Trophoblast cell (in vitro differentiated cells and primary cell): ENCODE measurements around the gene RCAN2.

Source experiments
- DNase-seq, 2 donors: peaks; one replicate each; pipeline ENCODE4 v3.0.0-alpha.2; 2016
- H2AFZ ChIP-seq: 2 replicates; pipeline ENCODE4 v1.6.1; 2013; ENCODE audit warnings: low read length, moderate library complexity, mild to moderate bottlenecking; ENCODE audit not compliant: insufficient read depth, poor library complexity
- H2AK5ac ChIP-seq: 2 replicates; pipeline ENCODE4 v1.6.1; 2013; ENCODE audit warnings: mild to moderate bottlenecking, low read length
- H2BK120ac ChIP-seq: 2 replicates; pipeline ENCODE4 v1.6.1; 2013; ENCODE audit warnings: low read length, mild to moderate bottlenecking, moderate library complexity; ENCODE audit not compliant: insufficient read depth, poor library complexity
- H2BK12ac ChIP-seq: 2 replicates; pipeline ENCODE4 v1.6.1; 2013; ENCODE audit warnings: mild to moderate bottlenecking, low read length, moderate library complexity
- H2BK5ac ChIP-seq: 2 replicates; pipeline ENCODE4 v1.6.1; 2013; ENCODE audit warnings: low read length, low read depth, moderate library complexity, mild to moderate bottlenecking; ENCODE audit not compliant: poor library complexity
- H3K14ac ChIP-seq: 2 replicates; pipeline ENCODE4 v1.6.1; 2013; ENCODE audit warnings: mild to moderate bottlenecking, low read length
- H3K18ac ChIP-seq: 2 replicates; pipeline ENCODE4 v1.6.1; 2013; ENCODE audit warnings: mild to moderate bottlenecking, low read length
- H3K23ac ChIP-seq: 2 replicates; pipeline ENCODE4 v1.6.1; 2013; ENCODE audit warnings: low read length
- H3K27ac ChIP-seq: 2 replicates; pipeline ENCODE4 v1.5.1; 2013; ENCODE audit warnings: low read depth, mild to moderate bottlenecking, inconsistent platforms, low read length, moderate library complexity
- H3K27me3 ChIP-seq: 2 replicates; pipeline ENCODE4 v1.6.1; 2013; ENCODE audit warnings: inconsistent platforms, mild to moderate bottlenecking, low read length, moderate library complexity; ENCODE audit not compliant: insufficient read depth
- H3K36me3 ChIP-seq, 2 experiments: 1 replicate in 1 of 2; 2 replicates in 1 of 2; pipeline ENCODE4 v1.6.1; 2013; ENCODE audit warnings: low read length in 2 of 2, mild to moderate bottlenecking in 2 of 2, moderate library complexity in 1 of 2; ENCODE audit not compliant: insufficient read depth in 2 of 2, control insufficient read depth in 1 of 2
- H3K4ac ChIP-seq: 2 replicates; pipeline ENCODE4 v1.6.1; 2013; ENCODE audit warnings: low read depth, mild to moderate bottlenecking, low read length, moderate library complexity
- H3K4me1 ChIP-seq, 2 experiments: 1 replicate in 1 of 2; 2 replicates in 1 of 2; pipeline ENCODE4 v1.6.1; 2013; ENCODE audit warnings: low read length in 2 of 2, mild to moderate bottlenecking in 2 of 2, moderate library complexity in 1 of 2; ENCODE audit not compliant: insufficient read depth in 2 of 2, control insufficient read depth in 1 of 2
- H3K4me2 ChIP-seq: 2 replicates; pipeline ENCODE4 v1.6.1; 2013; ENCODE audit warnings: inconsistent platforms, mild to moderate bottlenecking, low read length, moderate library complexity
- H3K4me3 ChIP-seq: 2 replicates; pipeline ENCODE4 v1.5.1; 2013; ENCODE audit warnings: mild to moderate bottlenecking, low read depth, low read length, inconsistent platforms
- H3K79me1 ChIP-seq: one replicate; pipeline ENCODE4 v1.6.1; 2013; ENCODE audit warnings: low read length
- H3K79me2 ChIP-seq: 2 replicates; pipeline ENCODE4 v1.6.1; 2013; ENCODE audit warnings: low read length, mild to moderate bottlenecking; ENCODE audit not compliant: control insufficient read depth, insufficient read depth, poor library complexity
- H3K9ac ChIP-seq: 2 replicates; pipeline ENCODE4 v1.6.1; 2013; ENCODE audit warnings: mild to moderate bottlenecking, low read length
- H3K9me3 ChIP-seq: 2 replicates; pipeline ENCODE4 v1.6.1; 2013; ENCODE audit warnings: low read depth, mild to moderate bottlenecking, control low read depth, inconsistent platforms, low read length; ENCODE audit not compliant: insufficient read depth
- H4K12ac ChIP-seq: 2 replicates; pipeline ENCODE4 v1.6.1; 2013; ENCODE audit warnings: low read depth, mild to moderate bottlenecking, low read length, moderate library complexity
- H4K8ac ChIP-seq: 2 replicates; pipeline ENCODE4 v1.6.1; 2013; ENCODE audit warnings: low read depth, mild to moderate bottlenecking, low read length, moderate library complexity
- H4K91ac ChIP-seq: one replicate; pipeline ENCODE4 v1.6.1; 2013; ENCODE audit warnings: low read depth, mild to moderate bottlenecking, low read length, moderate library complexity
- WGBS: extraction: QIAGEN DNeasy Blood & Tissue Kit; methylation state at CpG from one replicate; pipeline ENCODE4 v1.1.7; 2013; ENCODE audit warnings: missing lambda C conversion rate; ENCODE audit not compliant: insufficient read length, insufficient coverage; ENCODE audit errors: extremely low coverage; 5-methylcytosine and 5-hydroxymethylcytosine counted together

The RCAN2 gene

GRCh38 chr6:46184114-46184513 lies 307.1 kb downstream of the RCAN2 start:
- no peak overlapping the region for H2AK5ac ChIP-seq
- no peaks in the 10 kb centered on the region for H3K4me1 ChIP-seq
- no peaks in the 10 kb centered on the region for H3K79me1 ChIP-seq
- no peak overlapping the region for H4K8ac ChIP-seq
- H2BK120ac ChIP-seq, result no peak overlapping the region
- no peak overlapping the region for H4K91ac ChIP-seq
- no peak overlapping the region for H4K12ac ChIP-seq
- no peak overlapping the region for H3K9ac ChIP-seq
- no peaks in the 10 kb centered on the region for H3K36me3 ChIP-seq
- no peak overlapping the region for H2BK12ac ChIP-seq
- H3K27me3 ChIP-seq, result no peaks in the 10 kb centered on the region
- no peak overlapping the region for H3K4me3 ChIP-seq
- H3K27ac ChIP-seq, result no peak overlapping the region
- no peaks in the 10 kb centered on the region for H3K9me3 ChIP-seq
- H3K4me2 ChIP-seq, result no peak overlapping the region
- WGBS, result no CpG with 5 or more reads among the region's 4 CpGs
- H3K14ac ChIP-seq, result no peak overlapping the region
- no peak overlapping the region for H3K23ac ChIP-seq
- no peak overlapping the region for H3K4ac ChIP-seq
- no peak overlapping the region for H3K18ac ChIP-seq
- no peak for DNase-seq
- H2BK5ac ChIP-seq, result no peak overlapping the region
- no peaks in the 10 kb centered on the region for H3K79me2 ChIP-seq
- H2AFZ ChIP-seq, result no peak overlapping the region

- Histone ChIP-seq H3K4me1 (peaks cover 0 to 3% of the 10 kb centered on the region in 2 experiments), H4K8ac (no peak overlapping the region), H2AK5ac (no peak overlapping the region), H3K27ac (no peak overlapping the region), H3K79me2 (no peaks in the 10 kb centered on the region), H3K9ac (no peak overlapping the region), H2AFZ (no peak overlapping the region), H3K79me1 (no peaks in the 10 kb centered on the region), H3K23ac (no peak overlapping the region), H3K9me3 (no peaks in the 10 kb centered on the region), H3K4me3 (no peak overlapping the region), H4K12ac (no peak overlapping the region), H3K4me2 (no peak overlapping the region), H2BK5ac (no peak overlapping the region), H3K4ac (no peak overlapping the region), H2BK120ac (no peak overlapping the region), H3K18ac (no peak overlapping the region), H3K27me3 (no peaks in the 10 kb centered on the region), H3K36me3 (no peaks in the 10 kb centered on the region), H4K91ac (no peak overlapping the region), H3K14ac (no peak overlapping the region), H2BK12ac (no peak overlapping the region)
- no peak for DNase-seq
- no CpG with 5 or more reads among the region's 3 CpGs for WGBS
Measured at GRCh38 chr6:46175976-46176375, 315.3 kb downstream of the RCAN2 start.

- H3K4me1 ChIP-seq, result peaks cover 0 to 3% of the 10 kb centered on the region in 2 experiments
Measured at GRCh38 chr6:46175446-46175845, 315.8 kb downstream of the RCAN2 start.

GRCh38 chr6:46174904-46175303 lies 316.3 kb downstream of the RCAN2 start:
- WGBS, result no CpG with 5 or more reads among the region's 3 CpGs
- Histone ChIP-seq H3K4me1 (peaks cover 0 to 3% of the 10 kb centered on the region in 2 experiments), H3K9ac (no peak overlapping the region), H3K36me3 (no peaks in the 10 kb centered on the region), H4K91ac (no peak overlapping the region), H3K4me3 (no peak overlapping the region), H2BK5ac (no peak overlapping the region), H3K27ac (no peak overlapping the region), H3K79me2 (no peaks in the 10 kb centered on the region), H3K9me3 (no peaks in the 10 kb centered on the region), H4K8ac (no peak overlapping the region), H4K12ac (no peak overlapping the region), H2AFZ (no peak overlapping the region), H3K23ac (no peak overlapping the region), H3K4me2 (no peak overlapping the region), H3K4ac (no peak overlapping the region), H2BK120ac (no peak overlapping the region), H2BK12ac (no peak overlapping the region), H3K18ac (no peak overlapping the region), H3K79me1 (no peaks in the 10 kb centered on the region), H3K14ac (no peak overlapping the region), H3K27me3 (no peaks in the 10 kb centered on the region), H2AK5ac (no peak overlapping the region)
- no peak for DNase-seq

More at GRCh38 chr6:46175446-46175845, 315.8 kb downstream of the RCAN2 start:
- Histone ChIP-seq H3K4me2 (no peak overlapping the region), H3K14ac (no peak overlapping the region), H2BK12ac (no peak overlapping the region), H3K79me1 (no peaks in the 10 kb centered on the region), H2BK5ac (no peak overlapping the region), H2AK5ac (no peak overlapping the region), H3K9ac (no peak overlapping the region), H3K4me3 (no peak overlapping the region), H3K23ac (no peak overlapping the region), H2BK120ac (no peak overlapping the region), H4K8ac (no peak overlapping the region), H4K12ac (no peak overlapping the region), H4K91ac (no peak overlapping the region), H3K4ac (no peak overlapping the region), H2AFZ (no peak overlapping the region), H3K36me3 (no peaks in the 10 kb centered on the region), H3K18ac (no peak overlapping the region), H3K27me3 (no peaks in the 10 kb centered on the region), H3K9me3 (no peaks in the 10 kb centered on the region), H3K27ac (no peak overlapping the region), H3K79me2 (no peaks in the 10 kb centered on the region)
- DNase-seq, result no peak
- WGBS, result no CpG with 5 or more reads among the region's 4 CpGs
